HG03520 (cell line): Measurements from ENCODE around the gene LTF.
"Not testable (repeated sequence)": the region's sequence is repeated elsewhere in the genome, so short reads cannot be mapped to it uniquely, and the experiment has no call there.

ENCODE experiments used
- ATAC-seq: cut with Tn5 transposase; IDR thresholded peaks from one replicate; pipeline ENCODE4 v1.9.1; 2021; ENCODE audit warnings: mild to moderate bottlenecking, moderate library complexity; ENCODE audit not compliant: unreplicated experiment

LTF gene

GRCh38 chr3:46464326-46465195 lies at the start of gene LTF:
TSS of gene LTF (minus strand) at chr3:46464905. CDS start at chr3:46464867, 38 bp downstream.
- ATAC-seq, result no peak

GRCh38 chr3:46512191-46512749 lies 47.6 kb upstream of the LTF start:
- ATAC-seq, result no peak

DNA sequence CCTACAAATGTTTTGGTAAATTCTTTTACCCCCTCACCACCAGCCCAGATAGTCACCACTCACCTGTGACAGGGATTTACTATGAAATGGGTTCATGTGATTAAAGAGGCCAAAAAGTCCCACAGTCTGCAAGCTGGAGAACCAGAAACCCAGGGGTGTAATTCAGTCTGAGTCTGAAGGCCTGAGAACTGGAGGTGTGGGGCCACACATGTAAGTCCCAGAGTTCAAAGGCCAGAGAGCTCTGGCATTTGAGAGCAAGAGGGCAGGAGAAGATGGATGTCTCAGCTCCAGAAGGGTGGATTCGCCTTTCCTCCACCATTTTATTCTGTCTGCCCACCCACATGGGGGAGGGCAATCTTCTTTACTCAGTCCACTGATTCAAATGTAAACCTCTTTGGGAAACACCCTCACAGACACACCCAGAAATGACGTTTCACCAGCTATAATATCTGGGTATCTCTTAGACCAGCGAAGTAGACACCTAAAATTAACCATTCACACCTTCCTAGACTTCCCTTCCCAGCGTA lies 45.0 kb upstream of the LTF start:
- ATAC-seq, result no peak

GRCh38 chr3:46508850-46509591 lies 44.3 kb upstream of the LTF start:
- no peak for ATAC-seq

DNA sequence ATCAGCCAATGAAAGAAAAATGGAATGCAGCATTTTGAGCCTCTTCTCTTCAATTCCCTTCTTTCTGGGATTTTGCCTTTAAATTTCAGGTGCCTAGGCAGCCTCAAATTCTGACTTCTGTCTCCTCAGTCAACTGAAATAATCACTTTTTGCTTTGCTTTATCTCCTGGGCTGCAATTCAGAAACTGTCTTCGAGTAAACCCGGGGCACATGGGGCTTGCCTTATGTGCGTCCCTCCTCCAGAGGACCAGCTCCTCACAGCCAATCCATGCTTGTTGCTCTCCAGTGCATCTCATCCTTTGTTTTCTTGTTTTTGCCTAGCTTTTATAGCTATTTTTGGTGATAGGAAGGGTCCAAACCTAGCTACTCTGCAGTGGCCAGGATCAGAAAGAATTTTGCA lies 41.8 kb upstream of the LTF start:
- ATAC-seq, result no peak

DNA sequence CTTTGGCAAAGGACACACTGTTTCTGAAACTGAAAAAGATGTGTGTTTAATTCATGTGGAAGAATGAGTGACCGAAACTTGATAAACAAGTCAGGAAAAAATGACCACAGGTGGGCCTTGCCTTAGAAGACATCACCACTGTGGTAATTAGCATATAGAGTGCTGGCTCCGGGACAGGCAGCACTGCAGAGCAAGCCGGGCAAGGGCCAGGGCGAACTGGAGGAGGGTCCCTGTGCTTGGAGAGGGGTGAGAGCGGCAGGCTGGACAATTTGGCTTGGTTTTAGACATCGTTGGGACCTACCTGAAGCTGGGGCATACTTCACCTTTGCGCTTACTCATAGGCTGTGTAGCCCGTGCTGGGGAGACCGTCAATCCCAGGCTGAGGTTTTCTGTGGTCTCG lies 41.2 kb upstream of the LTF start:
- no peak for ATAC-seq

DNA sequence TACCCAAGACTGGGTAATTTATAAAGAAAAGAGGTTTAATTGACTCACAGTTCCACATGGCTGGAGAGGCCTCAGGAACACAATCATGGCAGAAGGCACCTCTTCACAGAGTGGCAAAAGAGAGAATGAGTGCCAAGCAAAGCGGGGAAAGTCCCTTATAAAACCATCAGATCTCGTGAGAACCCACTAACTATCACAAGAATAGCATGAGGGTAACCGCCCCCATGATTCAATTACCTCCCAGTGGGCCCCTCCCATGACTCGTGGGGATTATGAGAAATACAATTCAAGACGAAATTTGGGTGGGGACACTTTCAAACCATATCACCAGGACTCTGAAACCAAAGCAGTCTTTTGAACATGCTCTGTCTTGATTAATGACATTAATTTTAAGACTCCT lies 40.1 kb upstream of the LTF start:
- no peak for ATAC-seq

DNA sequence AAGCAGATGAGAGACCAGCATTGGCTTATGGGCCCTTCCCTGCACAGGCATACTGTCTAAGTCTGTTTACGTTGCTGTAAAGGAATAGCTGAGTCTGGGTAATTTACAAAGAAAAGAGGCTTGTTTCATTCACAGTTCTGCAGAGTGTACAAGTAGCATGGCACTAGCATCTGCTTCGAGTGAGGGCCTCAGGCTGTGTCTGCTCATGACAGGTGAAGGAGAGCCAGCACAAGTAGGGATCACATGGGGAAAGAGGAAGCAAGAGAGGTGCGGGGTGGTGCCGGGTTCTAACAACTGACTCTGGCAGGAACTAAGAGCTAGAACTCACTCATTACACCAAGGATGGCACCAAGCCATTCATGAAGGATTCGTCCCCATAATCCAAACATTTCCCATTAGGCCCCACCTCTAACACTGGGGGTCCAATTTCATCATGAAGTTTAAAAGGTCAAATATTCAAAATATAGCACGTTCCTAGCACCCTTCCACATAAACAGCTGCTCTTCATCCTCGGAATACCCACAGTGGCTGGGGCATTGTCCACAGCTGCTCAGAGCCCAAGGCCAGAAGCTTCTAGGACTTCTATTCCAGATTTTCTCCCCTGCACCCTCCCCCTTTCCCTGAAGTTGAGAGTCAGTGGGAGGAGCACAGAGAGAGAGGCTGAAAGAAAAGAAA lies 38.6 kb upstream of the LTF start:
- no peak for ATAC-seq

- no peak for ATAC-seq
These were observed 37.0 kb upstream of the LTF start for GRCh38 chr3:46501702-46502101.

- no peak for ATAC-seq
These were observed 36.2 kb upstream of the LTF start for GRCh38 chr3:46500656-46501635.

- no peak for ATAC-seq
These were observed 34.3 kb upstream of the LTF start for GRCh38 chr3:46498916-46499519.

- ATAC-seq, result no peak
These were observed 33.0 kb upstream of the LTF start, which contains the start of gene RTP3 for GRCh38 chr3:46497556-46498265. TSS of gene RTP3 (plus strand) at chr3:46497976. CDS start at chr3:46498063, 87 bp downstream.

- no peak for ATAC-seq
These were observed 32.2 kb upstream of the LTF start for GRCh38 chr3:46496746-46497555.

GRCh38 chr3:46495901-46496456 lies 31.3 kb upstream of the LTF start:
- ATAC-seq, result no peak

DNA sequence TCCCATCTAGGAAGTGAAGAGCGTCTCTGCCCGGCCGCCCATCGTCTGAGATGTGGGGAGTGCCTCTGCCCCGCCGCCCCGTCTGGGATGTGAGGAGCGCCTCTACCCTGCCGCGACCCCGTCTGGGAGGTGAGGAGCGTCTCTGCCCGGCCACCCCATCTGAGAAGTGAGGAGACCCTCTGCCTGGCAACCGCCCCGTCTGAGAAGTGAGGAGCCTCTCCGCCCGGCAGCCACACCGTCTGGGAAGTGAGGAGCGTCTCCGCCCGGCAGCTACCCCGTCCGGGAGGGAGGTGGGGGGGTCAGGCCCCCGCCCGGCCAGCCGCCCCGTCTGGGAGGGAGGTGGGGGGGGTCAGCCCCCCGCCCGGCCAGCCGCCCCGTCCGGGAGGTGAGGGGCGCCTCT lies 29.8 kb upstream of the LTF start:
- ATAC-seq, result not testable (repeated sequence)

- no peak for ATAC-seq
These were observed 28.3 kb upstream of the LTF start for GRCh38 chr3:46492890-46493547.
